NCI-H2196 treated with DMSO at 0.1 percent for 48 hours (cell line): Measurements from ENCODE around the gene TRPV4.

ENCODE experiments used
- DNase-seq: peaks from one replicate; lab custom pipeline; 2025; ENCODE audit not compliant: unreplicated experiment; lab: John Stamatoyannopoulos, UW

TRPV4 gene

GRCh38 chr12:109741970-109742703 is 91.1 kb downstream of the TRPV4 start:
- no peak for DNase-seq

DNA sequence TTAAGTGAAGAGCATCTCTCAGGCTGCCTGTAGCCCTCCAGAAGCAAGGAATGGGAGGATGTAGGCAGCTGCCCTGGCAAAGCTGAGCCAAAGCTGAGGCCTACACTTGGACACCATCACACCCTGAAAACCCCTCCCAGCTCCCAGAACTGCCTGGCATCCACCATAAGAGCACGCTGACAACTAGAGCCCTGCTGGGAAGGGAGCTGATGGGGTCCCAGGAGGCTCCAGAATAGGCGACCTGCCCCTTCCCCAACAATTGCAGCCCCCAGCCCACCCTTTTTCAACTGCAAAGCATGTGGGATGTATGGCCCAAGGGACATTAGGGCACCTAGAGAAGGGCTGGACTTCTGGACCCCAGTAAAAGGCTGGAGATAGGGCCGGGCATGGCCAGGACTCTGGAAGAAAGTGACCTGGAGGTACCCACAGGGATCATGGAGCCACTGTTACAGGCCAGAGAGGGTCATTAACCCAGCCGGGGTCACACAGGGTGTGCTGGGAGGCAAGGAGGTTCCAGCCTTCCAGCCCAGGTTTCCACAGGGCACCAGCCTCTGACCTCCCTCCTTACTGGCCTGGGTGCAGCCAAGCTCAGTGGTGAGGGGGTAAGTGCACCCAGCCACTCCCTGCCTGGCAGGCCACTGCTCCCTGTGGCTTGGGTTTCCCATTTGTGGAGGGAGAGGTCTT is 91.8 kb downstream of the TRPV4 start:
- no peak for DNase-seq

GRCh38 chr12:109740694-109741245 is 92.4 kb downstream of the TRPV4 start:
- no peak for DNase-seq

DNA sequence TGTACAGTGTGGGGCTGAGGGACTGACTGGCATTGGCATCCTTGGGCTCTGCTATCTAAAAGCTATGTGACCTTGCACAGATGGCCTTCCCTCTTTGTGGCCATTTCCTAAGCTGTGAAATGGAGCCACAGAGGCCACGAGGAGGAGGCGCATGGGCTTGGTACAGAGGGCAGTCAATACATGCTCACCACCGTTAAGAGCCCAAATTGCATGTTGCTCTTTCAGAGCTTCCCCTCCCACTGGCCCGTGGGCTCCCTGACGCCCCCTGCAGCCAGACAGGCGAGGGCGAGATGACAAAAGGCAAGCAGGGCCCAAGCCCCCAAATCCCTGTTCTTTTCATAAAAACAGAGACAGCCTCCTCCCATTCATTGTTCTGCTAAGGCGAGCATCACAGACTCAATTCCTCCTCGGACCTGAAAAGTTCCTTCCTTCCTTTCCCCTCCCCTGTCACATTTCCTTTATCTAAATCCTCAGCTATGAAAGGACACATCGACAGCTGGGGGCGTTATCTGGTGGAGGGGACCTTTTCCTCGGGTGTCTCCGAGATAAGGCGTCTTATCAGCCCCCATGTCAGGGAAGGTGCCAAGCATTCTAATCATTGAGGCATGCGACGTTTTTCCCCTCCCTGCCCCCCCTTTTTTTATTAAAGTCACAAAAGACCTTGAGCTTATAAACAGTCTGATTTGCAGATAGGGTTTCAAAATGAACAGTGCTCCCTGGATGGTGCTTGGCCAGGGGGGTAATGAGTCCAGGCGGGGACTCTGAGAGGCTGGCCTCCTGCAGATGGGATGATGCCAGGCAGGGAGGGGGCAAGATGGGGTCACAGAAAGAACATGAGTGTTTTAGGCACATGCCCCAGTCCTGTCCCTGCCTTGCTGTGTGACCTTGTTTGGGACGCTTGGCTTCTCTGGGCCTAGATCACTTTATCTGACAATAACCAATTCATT is 93.2 kb downstream of the TRPV4 start:
- no peak for DNase-seq

GRCh38 chr12:109738878-109739665 is 94.1 kb downstream of the TRPV4 start:
- DNase-seq, result no peak

- DNase-seq, result no peak
Observed at GRCh38 chr12:109738209-109738608, 95.0 kb downstream of the TRPV4 start.

DNA sequence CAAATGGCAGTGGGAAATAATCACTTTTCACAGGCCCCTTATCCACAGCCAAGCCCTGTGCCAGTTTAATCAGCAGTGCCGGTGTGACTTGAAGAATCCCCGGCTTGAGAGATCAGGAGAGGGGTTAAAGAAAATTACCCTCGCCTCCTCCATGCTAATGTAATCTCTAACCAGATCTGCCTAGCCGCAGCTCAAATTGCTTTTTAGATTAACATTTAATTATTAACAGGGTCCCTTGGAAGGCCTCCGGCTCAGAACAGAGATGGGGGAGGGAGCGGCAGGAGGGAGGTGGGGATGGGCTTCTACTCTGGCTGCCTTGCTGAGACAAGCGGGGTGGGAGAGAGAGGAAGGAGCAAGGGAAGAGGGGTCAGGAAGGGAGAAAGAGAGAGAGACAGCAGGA is 95.6 kb downstream of the TRPV4 start:
- no peak for DNase-seq

DNA sequence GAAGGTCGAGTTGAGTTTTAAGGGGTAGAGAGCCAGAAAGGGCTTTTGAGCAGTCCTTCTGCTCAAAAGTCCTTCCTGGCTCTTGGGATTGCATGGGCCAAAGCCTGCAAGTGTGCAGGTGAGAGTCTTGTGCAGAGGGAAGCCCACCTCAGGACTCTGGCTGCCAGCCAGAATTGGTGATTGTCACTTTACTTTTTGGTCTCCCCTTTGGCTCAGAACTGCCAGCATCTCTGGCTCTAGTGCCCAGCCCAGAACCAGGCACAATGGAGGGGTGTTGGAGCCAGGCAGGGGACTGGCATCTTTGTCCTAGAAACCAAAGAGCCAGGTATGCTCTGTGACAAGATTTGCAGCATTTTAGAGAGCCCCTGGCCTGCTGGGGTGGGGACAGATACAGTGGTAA is 96.1 kb downstream of the TRPV4 start:
- no peak for DNase-seq

DNA sequence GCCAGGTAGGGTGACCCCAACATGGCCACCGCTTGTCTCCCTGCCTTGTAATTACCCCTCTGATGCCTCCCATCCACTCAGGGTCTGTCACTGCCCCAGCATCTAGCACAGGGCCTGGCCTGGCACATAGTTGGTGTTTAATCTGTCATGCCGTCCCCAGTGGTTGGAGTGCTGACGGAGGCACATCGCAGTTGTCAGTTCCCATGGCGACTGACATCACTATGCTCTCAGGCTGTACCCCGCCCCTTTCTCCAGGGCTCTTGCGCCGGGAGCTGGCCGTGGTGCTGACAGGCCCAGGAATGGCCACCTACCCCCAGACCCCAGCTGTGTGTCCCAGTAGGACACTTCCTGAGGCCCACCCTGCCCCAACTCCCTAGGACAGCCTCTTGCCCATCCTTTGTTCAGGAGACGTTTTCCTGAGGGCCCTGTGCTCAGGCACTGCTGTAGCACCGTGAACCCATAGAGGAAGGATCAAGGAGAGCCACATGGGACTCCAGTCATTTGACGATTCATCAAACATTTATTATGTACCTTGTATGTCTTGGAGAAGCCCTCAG is 96.6 kb downstream of the TRPV4 start:
- no peak for DNase-seq

DNA sequence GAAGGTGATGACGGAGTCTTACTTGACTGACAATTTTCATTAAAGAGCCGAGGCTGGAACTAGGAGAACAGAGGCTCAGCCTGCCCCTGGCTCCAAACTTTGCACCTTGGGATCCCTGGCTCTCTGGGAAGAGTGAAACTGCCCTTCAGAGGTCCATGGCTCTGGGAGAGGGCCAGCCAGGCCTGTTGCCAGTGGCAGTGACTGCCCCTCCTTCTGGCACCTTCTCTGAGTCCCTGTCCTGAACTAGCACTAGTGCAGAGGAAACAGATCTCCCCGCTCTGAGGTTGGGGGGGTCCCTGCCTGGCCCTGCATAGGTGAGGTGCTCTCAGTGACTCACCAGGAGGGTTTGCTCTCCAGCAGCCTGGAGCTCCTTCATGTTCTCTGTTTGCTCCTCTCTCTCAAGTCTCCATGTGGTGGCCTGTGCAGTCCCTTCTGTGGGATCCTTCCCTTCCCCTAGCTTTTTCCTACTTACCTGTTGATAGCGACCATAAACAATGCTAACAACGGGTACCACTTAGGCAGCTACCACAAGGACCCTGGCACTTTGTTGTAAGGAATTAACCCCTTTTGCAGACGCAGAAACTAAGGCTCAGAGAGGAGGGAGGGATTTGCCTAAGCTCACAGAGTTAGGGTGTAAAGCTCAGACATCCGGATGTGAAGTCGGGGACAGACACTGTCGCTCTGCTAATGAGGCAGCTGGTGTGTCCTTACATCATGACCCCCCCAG is 97.2 kb downstream of the TRPV4 start:
- DNase-seq, result no peak

- no peak for DNase-seq
Observed at GRCh38 chr12:109735051-109735521, 98.1 kb downstream of the TRPV4 start.

DNA sequence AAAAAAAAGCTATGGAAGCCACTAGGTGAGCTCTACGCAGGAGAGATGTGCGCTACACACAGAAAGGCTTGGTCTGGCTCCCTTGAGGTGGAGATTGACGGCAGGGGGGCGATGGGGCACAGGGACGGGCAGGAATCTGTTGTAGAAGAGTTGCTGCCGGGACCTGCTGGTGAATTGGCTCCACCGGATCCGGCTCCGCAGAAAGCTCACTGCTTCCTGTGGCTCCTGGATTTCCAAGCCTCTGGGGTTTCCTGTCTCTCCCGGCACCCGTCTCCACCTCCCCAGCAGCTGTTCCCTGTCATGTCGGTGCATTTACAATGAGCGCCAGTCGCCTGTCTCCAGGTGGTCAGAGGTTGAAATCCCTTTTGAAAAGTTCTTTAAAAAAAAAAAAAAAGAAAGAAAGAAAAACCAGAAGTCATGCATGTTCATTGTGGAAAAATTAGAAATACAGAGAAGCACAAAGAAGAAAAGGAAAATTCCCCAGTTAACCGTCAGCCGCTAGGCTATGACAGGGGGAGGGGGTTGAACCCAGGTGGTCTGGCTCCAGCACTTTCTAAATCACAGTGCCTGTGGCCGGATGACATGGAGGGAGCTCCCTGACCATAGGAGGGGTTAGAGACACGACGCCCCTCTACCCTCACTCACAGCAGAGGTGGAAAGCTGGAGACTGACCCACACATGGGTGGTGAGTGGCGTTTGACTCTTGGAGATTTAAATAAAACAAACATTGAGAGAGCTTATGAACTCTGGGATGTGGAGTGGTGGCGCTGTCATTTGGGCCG is 98.8 kb downstream of the TRPV4 start:
- no peak for DNase-seq
